Eye (tissue), 1 donor: ENCODE measurements around the gene IKBKE.
"Not testable (repeated sequence)": the region's sequence is repeated elsewhere in the genome, so short reads cannot be mapped to it uniquely, and the experiment has no call there.

Experiments
- DNase-seq: peaks from one replicate; pipeline ENCODE4 v3.0.0-alpha.2; 2015

The IKBKE gene

DNA sequence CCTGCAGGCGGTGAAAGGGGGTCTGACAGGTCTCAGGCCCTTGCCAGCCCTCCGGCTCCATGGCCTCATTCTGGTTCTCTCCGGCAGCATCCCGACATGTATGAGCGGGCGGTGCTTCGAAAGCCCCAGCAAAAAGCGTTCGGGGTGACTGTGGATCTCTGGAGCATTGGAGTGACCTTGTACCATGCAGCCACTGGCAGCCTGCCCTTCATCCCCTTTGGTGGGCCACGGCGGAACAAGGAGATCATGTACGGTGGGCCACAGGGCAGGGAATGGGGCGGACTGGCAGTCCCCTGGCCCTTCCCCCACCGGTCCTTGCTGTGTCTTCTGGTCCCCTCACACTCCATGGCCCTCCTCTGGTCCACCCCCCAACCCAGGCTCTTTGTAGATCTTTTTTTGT is 6.3 kb downstream of the IKBKE start:
- no peak for DNase-seq

DNA sequence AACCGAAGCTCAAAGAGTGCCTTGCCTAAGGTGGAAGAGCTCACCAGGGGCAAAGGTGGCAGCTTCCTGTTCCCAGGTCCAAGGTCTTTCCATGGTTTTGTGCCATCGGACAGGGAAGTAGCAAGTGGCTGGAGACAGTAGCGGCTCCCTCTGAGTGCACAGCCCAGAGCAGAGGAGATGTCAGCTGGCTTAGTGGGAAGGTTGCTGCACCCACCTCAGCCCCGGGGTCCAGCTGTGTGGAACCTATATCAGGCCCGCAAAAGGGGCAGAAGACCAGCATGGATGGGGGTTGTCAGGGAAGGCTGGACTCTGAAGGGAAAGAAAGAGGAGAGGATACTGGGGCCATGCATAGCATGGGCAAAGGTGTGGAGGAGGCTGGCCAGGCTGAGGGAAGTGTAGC is 6.8 kb downstream of the IKBKE start:
- no peak for DNase-seq

DNA sequence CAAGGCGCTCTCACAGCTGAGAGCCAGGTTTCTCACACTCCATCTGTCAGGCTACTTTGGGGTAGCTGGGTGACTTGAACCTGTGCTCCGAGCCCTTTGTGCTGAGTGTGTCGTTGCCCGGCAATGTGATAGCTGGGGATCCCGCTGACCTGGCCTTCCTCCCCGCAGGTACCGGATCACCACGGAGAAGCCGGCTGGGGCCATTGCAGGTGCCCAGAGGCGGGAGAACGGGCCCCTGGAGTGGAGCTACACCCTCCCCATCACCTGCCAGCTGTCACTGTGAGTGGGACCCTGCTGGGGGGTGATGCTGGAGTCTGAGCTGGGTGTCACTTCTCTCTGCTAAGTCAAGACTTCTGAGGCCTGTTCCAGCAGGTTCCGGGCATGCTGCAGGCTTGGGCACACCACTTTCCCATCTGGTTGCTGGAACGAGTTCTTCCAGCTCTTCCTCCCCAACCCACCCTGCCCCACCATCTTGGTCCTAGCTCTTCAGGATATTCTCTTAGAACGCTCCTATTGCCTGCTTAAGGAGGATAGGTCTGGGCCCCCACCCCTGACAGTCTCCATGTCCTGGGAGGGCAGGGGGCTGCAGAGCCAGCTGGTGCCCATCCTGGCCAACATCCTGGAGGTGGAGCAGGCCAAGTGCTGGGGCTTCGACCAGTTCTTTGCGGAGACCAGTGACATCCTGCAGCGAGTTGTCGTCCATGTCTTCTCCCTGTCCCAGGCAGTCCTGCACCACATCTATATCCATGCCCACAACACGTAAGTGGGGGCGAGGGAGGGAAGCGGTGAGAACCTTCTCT is 7.5 kb downstream of the IKBKE start:
- DNase-seq = no peak

DNA sequence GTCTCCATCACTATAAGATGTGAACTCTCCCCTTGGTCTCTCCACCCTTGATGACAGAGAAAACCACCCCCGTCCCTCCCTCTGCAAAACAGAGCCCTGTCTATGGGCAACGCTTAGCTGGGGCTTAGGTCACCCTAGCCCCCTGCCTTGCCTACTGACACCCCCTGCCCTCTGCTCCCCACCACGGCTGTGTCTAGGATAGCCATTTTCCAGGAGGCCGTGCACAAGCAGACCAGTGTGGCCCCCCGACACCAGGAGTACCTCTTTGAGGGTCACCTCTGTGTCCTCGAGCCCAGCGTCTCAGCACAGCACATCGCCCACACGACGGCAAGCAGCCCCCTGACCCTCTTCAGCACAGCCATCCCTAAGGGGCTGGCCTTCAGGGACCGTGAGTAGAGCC is 8.5 kb downstream of the IKBKE start:
- no peak for DNase-seq

DNA sequence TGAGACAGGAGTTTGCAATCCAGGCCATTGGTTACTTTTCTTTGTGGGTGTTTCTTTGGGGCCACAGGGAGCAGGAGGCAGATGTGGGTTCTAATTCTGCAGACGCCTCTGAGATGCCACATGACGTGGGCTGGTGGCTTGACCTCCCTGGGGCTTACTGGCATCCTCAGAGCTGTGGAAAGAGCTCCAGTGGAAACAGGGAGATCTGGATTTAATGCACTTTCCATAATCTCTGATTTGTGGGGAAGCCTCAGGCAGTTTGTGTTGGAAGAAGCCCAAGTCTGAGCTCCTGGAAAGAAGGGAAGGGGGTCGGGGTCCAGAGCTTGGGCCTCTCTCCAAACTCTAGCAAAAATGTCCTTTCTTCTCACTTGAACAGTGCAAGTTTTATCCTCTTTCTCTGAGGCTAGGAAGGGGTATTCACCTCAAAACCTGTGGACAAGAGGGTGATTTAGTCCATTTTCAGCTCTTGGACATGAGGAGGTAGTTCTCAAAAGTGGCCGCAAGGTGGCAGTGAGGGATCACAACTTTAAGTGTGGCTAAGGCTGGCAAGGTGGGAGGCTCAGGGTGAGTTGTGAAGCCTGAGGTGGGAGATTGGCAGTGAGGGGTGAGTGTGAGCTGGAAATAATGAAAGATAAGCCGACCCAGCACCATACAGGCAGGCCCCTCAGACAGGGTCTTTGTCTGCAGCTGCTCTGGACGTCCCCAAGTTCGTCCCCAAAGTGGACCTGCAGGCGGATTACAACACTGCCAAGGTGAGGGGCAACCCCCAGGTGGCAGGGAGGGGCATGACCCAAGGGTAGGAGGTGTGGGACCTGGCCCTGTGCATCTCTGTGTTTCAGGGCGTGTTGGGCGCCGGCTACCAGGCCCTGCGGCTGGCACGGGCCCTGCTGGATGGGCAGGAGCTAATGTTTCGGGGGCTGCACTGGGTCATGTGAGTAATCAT is 9.2 kb downstream of the IKBKE start:
- DNase-seq = peak; percentile 93

DNA sequence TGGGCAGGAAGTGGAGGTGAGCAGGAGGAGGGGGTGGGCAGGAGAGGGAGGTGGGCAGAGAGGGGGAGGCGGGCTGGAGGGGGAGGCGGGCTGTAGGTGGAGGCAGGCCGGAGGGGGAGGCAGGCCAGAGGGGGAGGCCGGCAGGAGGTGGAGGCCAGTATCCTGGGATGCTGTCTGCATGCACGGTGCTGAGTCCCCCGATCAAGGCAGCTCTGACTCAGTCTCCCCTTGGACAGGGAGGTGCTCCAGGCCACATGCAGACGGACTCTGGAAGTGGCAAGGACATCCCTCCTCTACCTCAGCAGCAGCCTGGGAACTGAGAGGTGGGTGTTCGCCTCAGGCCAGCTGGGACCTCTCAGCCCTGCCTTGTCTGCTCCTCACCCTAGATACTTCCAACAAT is 9.9 kb downstream of the IKBKE start:
- no peak for DNase-seq

DNA sequence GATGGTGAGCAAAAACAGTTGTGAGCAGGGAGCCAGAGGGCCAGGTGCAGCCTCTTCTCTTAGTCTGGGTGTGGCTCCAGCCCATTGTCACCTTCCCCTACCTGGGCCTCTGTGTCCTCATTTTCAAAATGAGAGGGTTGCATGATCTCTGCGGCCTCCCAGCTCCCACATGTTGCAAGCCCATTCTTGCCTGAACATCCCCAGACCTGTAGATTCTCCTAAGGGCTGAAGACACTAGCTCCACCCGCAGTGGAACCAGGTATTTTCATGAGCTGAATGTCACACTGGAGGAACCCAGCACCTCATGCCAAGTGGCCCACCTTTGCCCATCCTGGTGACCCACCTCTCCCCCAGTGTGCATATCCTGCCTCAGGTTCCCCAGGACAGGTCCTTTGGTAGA is 12.3 kb downstream of the IKBKE start:
- DNase-seq = no peak

DNA sequence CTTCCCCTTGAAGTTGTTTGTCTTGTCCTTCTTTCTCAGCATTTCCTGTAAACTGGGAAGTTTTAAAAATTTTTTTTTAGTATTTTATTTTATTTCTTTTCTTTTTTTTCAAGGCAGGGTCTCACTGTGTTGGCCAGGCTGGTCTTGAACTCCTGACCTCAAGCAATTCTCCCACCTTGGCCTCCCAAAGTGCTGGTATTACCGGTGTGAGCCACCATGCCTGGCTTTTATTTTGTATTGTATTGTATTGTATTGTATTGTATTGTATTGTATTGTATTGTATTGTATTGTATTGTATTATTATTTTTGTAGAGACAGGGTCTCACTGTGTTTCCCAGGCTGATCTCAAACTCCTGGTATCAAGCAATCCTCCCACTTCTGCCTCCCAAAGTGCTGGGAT is 13.6 kb downstream of the IKBKE start:
- DNase-seq = not testable (repeated sequence)

DNA sequence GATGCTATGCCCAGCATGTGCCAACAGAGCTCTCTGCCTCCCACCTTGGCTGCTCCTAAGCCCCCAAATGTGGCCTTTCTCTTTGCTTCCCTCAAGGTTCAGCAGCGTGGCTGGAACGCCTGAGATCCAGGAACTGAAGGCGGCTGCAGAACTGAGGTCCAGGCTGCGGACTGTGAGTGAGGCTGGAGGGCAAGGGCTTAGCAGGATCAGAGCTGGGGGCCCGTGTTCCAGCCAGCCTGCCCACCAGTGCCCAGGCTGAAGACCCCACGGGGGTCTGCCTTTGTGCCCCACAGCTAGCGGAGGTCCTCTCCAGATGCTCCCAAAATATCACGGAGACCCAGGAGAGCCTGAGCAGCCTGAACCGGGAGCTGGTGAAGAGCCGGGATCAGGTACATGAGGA is 14.6 kb downstream of the IKBKE start:
- DNase-seq = no peak

DNA sequence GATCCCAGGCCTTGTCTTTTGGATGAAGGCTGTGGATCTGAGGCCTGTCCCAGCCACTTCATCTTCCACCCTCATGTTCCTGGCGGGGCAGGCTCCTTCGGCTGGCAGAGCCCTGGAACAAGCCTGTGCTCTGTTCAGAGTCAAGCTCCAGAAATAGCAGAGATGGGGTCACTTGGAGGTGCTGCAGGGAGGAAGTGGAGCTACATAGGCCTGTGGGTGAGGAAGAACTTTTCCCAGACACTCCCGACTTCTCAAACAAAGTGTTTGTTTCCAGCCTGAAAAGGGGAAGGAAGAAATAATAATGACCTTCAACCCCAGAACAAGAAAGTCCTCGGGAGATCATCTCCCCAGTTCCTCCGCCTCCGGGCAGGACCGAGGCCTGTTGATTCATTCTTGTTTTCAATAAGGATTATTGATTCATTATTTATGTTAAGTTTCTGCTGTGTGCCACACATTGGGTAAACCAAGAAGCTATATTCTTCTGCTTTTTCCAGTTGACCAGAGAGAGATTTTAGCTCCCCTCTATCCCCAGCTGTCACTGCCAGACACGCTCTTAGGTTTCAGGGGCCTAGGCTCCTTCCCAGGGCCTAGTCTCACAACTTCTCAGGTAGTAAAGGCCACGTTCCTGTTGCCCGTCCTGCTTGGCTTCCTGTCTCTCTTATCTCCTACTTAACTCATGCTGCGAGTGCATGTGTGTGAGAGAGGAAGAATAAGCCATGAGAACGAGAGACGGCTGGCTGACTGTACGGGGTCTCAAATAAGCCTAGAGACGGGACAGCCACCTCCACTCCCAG is 16.9 kb downstream of the IKBKE start:
- DNase-seq = no peak

DNA sequence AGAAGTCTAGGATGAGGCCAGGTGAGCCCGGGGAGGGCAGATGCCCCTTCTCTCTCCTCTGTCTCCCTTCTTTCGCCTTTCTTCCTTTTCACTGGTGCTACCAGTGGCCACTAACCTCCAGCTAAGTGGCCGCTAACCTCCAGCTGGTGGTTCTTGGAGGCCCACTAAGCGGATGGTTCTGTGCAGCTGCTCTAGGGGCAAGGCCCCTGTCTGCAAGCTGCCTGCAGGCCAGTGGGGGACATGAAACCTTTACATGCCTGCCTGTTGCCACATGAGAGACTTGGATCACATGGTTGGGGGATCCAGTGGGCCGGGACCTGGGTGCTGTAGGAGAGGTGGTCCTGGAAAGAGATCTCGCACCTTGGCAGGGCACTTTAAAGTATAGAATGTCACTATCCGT is 17.7 kb downstream of the IKBKE start:
- no peak for DNase-seq

DNA sequence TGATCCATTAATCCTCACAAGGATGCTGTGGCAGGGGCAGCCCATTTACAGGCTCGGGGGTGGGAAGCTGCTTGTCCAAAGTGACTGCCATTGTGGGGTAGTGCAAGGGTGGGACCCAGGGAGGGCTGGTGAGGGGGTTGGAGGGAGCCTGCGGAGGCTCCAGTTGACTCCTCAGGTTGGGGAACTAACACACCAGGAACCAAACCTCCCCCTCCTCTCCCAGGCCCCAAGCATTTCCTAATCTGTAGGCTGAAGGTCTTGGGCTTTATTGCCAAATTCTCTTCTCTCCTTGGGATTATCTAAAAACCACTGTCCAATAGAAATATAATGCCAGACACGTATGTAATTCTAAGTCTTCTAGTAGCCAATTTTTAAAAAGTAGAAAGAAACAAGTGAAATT is 18.2 kb downstream of the IKBKE start:
- no peak for DNase-seq

DNA sequence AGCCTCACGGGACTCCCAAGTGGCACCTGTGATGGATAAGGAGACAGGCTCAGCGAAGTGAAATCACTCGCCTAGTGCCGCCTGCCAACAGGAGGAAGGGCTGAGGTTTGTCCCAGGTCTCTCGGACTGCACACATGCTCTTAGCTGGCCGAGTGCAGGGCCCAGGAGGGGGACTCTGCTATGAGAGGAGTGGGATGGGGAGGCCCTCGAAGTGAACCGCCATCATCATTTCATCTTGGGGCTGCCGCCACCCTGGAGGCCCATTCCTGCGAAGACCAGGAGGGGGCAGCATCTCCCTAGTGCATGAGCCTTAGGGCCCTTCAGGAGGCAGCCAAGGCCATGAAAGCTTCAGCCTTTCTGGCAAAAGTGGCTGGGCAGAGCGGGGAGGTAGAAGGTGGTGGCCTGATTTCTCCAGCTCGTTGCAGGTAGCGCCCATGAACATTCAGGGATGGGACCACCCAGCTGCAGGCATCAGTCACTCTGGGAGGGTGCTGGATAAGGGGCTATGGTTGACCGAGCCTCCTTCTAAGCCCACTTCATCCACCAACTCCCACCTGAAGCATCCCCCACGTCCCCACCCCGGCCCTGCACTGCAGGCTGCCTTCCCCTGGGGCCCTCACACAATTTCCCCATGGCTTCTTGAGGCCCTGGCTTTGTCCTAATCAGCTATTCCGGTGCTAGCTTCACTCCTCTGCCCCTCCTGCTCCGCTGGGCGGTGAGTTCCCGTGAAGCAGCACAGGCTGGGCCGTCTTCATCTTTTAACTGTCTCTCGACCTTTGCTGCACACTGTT is 19.9 kb downstream of the IKBKE start:
- peak; percentile 93 for DNase-seq

DNA sequence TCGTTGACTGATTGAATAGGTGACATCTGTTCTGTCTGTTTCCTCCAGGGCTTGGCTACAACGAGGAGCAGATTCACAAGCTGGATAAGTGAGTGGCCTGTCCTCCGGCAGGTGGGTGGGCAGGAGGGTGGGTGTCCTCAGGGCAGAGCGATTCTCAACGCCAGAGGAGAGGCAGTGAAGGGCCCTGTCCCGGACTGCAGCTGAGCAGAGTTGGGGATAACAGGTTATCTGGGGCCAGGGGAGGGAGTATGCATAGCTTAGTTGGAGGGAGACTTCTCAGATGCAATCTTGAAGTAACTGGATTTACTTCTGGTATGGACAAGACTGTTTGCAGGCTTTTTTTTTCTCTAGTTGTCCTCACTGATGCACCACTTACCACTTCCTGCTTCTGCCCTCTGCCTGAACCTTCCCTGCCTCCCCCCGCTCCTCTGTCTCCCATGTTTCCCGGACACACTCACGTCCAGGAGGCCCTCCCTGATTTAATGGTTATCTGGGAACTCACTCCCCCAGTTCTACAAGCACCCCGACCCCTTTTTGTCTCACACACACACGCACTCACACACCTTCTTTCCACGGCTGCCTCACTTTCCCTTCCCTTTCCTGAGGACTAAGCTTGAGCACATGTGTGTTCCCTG is 20.6 kb downstream of the IKBKE start:
- DNase-seq = no peak

DNA sequence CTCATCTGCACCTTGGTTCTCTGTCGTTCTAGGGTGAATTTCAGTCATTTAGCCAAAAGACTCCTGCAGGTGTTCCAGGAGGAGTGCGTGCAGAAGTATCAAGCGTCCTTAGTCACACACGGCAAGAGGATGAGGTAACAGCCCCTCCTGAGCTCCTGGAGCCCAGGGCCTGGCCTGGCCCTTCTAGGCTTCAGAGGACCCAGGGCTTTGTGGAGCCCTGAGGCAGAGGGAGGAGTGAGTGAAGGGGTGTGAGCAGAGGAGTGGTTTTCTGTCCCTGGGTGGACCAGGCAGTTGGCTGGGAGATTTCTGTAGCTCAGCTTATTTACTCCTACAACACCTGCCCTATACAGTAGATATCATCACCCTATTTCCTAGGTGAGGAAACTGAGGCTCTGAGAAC is 21.3 kb downstream of the IKBKE start:
- DNase-seq = no peak

DNA sequence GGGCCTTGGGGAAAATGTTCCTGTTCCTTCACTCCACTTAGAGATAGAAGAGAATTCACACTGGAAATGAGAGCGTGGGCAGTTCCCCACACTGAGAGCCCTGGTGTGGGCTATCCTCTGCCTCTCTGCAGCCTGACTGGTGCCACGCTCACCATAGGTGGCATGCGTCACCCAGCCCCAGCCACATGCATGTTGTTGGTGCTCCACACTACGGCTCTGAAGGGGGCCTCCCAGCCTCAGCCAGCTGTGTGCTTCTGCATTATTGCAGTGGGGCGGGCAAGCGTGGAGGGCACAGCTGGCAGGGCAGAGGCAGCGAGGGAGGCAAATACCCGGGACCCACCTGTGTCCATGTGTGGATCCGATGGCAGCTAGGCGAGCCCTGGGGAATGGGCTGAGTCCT is 22.3 kb downstream of the IKBKE start:
- no peak for DNase-seq

DNA sequence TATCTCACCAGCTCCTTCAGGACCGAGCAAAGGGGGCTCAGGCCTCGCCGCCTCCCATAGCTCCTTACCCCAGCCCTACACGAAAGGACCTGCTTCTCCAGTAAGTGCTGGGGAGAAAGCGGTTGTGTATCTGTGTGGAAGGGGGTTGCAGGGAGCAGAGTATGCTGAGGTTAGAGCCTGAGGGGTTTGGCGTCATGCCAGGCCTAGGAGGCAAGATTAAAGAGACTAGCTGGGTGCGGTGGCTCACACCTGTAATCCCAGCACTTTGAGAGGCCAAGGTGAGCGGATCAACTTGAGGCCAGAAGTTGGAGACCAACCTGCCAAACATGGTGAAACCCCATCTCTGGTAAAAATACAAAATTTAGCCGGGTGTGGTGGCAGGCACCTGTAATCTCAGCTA is 23.0 kb downstream of the IKBKE start:
- DNase-seq = no peak

DNA sequence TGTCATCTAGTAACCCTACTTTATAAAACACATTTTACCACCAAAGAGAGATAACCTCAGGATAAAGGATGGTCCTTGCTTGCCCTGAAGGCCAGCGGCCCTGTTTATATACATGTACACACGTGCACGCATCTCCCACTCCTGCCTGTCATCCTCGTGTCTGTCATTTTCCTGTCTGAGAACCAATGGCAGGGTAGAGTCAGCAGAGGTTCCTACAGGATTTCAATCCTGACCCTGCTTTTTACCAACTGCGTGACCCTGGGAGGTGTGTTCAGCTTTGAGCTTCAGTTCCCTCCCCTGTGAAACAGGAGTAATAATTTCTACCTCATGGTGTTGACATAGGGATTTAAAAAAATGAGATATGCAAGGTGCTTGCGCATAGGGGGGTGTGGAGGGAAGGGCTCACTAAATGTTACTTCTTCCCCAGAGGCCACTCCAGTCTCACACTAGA is 24.8 kb downstream of the IKBKE start:
- DNase-seq = no peak

DNA sequence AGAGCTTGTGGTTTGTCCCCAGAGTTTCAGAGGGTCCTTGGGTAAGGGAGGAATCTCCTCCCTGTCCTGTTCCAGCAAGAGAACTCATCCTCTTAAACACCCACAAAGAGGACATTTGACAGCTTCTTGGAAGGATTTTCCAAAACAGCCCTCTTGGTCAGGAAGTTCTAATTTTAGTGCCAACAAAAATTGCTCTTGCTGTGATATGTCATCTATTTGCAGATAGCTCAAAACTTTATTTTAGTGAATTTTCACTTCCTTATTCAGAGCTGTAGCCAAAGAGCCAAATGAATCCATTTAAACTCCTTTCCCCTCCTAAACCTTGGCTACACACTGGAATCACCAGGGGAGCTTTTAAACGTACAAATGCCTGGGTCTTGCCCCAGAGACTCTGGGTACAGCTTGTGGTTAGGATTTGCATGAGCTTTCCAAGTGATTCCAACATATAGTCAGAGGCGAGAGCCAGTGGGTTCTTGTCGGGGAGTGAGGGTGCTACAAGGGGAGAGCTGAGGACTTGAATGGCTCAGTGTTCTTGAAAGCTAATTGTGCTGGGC is 25.3 kb downstream of the IKBKE start:
- no peak for DNase-seq

DNA sequence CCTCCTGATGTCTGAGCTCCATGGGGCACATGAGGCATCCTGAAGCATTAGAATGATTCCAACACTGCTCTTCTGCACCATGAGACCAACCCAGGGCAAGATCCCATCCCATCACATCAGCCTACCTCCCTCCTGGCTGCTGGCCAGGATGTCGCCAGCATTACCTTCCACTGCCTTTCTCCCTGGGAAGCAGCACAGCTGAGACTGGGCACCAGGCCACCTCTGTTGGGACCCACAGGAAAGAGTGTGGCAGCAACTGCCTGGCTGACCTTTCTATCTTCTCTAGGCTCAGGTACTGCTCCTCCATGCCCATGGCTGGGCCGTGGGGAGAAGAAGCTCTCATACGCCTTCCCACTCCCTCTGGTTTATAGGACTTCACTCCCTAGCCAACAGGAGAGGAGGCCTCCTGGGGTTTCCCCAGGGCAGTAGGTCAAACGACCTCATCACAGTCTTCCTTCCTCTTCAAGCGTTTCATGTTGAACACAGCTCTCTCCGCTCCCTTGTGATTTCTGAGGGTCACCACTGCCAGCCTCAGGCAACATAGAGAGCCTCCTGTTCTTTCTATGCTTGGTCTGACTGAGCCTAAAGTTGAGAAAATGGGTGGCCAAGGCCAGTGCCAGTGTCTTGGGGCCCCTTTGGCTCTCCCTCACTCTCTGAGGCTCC is 26.0 kb downstream of the IKBKE start:
- no peak for DNase-seq

DNA sequence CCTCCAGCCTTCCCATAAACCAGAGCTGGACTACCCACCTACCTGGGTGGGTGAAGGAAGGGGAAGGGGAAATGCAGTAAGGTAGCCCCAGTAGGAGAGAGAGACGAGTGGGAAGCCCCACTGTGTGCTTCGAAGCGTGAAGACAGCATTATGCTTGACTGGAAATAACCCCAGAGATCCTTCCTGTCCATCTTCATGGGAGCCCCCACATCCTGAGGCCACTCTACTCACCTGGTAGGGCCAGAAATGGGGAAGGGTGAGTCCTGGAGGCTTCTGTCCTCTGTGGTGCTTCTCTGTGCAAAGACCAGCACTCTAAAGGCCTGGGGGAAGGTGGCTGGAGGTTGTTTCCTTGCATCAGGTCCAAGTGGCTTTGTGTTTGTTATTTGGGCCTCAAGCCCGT is 27.1 kb downstream of the IKBKE start:
- no peak for DNase-seq
